Testis (tissue), 2 donors: ENCODE results near the gene RECQL.

ENCODE experiments used
- POLR2A ChIP-seq: fragments of 450-650 bp; IDR thresholded peaks from one replicate; pipeline ENCODE4 v1.6.1; 2017; ENCODE audit warnings: antibody characterized with exemption, mild to moderate bottlenecking, moderate library complexity
- TF ChIP-seq, protein P1 (sequence below), 3 experiments: fragments of 450-650 bp in 2 of 3; fragments of 200-600 bp in 1 of 3; sonication (generic) in 1 of 3; IDR thresholded peaks; one replicate each; pipeline ENCODE4 v1.5.1; 2016 to 2019; ENCODE audit warnings: antibody characterized with exemption in 3 of 3, mild to moderate bottlenecking in 2 of 3, moderate library complexity in 1 of 3

DNA sequence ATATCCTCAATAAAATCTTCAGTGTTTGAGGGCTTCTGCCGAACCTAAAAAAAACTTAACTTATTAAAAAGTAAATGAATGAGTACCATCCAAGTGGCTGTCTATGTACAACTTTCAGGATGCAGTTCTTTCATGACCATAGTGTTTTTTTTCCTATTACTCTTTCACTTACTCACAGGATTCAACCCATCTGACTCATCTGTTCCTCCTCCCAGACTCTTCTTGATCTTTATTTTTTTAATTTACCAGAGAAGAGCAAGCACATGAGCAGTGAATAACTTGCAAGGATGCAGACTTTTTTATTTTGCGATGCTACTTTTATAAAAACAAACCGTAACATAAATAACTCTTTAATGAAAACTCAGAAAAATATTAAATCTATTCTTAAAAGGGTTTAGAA, 24.5 kb downstream of the RECQL start:
- TF ChIP-seq, protein P1, sequence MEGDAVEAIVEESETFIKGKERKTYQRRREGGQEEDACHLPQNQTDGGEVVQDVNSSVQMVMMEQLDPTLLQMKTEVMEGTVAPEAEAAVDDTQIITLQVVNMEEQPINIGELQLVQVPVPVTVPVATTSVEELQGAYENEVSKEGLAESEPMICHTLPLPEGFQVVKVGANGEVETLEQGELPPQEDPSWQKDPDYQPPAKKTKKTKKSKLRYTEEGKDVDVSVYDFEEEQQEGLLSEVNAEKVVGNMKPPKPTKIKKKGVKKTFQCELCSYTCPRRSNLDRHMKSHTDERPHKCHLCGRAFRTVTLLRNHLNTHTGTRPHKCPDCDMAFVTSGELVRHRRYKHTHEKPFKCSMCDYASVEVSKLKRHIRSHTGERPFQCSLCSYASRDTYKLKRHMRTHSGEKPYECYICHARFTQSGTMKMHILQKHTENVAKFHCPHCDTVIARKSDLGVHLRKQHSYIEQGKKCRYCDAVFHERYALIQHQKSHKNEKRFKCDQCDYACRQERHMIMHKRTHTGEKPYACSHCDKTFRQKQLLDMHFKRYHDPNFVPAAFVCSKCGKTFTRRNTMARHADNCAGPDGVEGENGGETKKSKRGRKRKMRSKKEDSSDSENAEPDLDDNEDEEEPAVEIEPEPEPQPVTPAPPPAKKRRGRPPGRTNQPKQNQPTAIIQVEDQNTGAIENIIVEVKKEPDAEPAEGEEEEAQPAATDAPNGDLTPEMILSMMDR (IDR thresholded peaks at IDR 0.05), result no peak
- TF ChIP-seq POLR2A, result no peak
